ENCODE results near the gene ARRB1.

DNA sequence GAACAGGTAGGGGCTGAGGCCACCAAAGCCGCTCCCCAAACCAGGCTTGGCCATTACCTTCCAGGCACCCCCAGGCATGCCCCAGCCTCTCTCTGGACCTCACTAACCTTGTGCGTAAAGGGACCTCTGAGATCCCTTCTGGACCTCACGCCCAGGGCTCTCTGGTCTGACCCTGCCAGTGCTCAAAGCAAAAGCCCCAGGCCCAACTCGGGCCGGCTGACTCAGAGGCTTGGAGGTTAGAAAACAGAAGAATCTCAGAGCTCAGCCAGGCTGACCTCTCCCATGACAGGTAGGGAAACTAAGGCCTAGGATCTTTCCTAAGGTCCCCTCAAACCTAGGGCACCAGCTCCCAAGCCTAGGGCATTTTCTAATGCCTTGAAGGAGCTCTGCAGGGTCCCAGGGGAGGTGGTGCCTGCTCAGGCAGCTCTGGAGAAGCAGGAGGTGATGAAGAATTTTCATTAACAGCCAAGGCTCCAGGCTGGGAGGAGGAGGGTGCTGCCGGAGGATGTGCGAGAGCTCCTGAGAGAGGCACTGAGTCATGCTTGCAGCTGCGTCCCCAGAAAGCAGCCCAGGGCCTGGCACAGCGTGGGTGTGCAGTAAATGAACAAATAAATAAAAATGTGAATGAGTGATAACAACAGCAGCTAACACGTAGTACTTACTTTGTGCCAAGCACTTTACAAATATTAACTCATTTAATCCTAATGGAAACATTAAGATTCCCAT is 25.6 kb downstream of the ARRB1 start:
- TF ChIP-seq, protein P1, sequence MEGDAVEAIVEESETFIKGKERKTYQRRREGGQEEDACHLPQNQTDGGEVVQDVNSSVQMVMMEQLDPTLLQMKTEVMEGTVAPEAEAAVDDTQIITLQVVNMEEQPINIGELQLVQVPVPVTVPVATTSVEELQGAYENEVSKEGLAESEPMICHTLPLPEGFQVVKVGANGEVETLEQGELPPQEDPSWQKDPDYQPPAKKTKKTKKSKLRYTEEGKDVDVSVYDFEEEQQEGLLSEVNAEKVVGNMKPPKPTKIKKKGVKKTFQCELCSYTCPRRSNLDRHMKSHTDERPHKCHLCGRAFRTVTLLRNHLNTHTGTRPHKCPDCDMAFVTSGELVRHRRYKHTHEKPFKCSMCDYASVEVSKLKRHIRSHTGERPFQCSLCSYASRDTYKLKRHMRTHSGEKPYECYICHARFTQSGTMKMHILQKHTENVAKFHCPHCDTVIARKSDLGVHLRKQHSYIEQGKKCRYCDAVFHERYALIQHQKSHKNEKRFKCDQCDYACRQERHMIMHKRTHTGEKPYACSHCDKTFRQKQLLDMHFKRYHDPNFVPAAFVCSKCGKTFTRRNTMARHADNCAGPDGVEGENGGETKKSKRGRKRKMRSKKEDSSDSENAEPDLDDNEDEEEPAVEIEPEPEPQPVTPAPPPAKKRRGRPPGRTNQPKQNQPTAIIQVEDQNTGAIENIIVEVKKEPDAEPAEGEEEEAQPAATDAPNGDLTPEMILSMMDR (IDR thresholded peaks at IDR 0.05) = no peak
- no peak for TF ChIP-seq ZFX (IDR thresholded peaks at IDR 0.05; ENCODE audit: borderline replicate concordance)

Data from 22Rv1 (cell line).